Measurements from ENCODE around the gene IRF8. TPM values are rescaled to one million over a fixed set of nuclear protein-coding genes. Genes with fewer than 3 reads are reported as not detected.
A peak's percentile ranks its signal among the peaks of the same experiment; 100 is the strongest.

Gene IRF8
- total RNA-seq, 1 donor from 2014 or later, result 43.1 TPM

DNA sequence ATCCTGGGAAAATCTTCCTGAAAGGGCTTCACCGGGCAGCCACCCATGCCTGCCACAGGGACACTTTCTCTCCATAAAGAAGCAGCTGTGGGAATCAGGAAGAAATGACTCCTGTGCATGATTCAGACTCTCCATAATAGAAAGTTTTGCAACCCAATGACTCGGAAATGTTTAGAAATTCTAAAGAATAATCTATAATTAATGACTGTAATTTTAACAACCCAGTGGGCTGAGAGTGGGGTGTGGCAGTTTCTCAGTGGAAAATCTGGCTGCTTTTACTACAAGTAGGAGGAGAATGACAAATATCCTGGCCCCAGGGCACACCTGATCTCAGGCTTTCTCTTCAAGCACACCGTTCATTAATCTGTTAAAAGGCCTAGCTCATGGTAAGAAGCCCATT, 25.7 kb downstream of the IRF8 start:
- Histone ChIP-seq H3K4me3 (no peak overlapping the region), H3K36me3 (no peaks in the 10 kb centered on the region), H3K4me1 (peaks cover 21% of the 10 kb centered on the region), H3K27me3 (peaks cover 5% of the 10 kb centered on the region), H3K9me3 (no peaks in the 10 kb centered on the region), H3K27ac (no peak overlapping the region)
- TF ChIP-seq, protein P1, sequence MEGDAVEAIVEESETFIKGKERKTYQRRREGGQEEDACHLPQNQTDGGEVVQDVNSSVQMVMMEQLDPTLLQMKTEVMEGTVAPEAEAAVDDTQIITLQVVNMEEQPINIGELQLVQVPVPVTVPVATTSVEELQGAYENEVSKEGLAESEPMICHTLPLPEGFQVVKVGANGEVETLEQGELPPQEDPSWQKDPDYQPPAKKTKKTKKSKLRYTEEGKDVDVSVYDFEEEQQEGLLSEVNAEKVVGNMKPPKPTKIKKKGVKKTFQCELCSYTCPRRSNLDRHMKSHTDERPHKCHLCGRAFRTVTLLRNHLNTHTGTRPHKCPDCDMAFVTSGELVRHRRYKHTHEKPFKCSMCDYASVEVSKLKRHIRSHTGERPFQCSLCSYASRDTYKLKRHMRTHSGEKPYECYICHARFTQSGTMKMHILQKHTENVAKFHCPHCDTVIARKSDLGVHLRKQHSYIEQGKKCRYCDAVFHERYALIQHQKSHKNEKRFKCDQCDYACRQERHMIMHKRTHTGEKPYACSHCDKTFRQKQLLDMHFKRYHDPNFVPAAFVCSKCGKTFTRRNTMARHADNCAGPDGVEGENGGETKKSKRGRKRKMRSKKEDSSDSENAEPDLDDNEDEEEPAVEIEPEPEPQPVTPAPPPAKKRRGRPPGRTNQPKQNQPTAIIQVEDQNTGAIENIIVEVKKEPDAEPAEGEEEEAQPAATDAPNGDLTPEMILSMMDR (IDR thresholded peaks at IDR 0.05), result no peak
- intact Hi-C loops (cut with DNase I), result no loop called here
- ATAC-seq (no peak), DNase-seq (no peak)

DNA sequence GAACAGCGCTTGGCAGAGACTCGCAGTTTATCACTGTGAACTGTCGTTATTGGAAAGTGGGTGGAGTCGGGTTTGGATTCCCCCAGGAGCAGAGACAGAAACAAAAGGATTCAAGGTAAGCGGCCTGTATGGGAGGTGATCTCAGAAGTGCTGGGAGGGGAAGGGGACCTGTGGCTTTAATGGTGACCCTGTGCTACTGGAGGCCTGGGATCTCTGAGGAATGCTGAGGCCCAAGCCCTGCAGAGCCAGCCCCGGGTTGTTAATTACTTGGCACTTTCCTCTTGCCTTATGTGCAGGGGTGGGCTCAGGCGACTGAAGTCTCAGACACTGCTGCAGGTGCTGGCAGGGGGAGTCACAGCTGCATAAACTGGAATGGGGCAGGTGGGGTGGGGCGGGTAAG, 27.4 kb downstream of the IRF8 start:
- intact Hi-C loops (cut with DNase I), result no loop called here
- H3K27me3 ChIP-seq, result peaks cover 5% of the 10 kb centered on the region
- TF ChIP-seq, protein P1 (IDR thresholded peaks at IDR 0.05), result no peak
- ATAC-seq, result no peak
- DNase-seq, result no peak
- peaks cover 21% of the 10 kb centered on the region for H3K4me1 ChIP-seq
- H3K4me3 ChIP-seq, result no peak overlapping the region
- H3K9me3 ChIP-seq, result no peaks in the 10 kb centered on the region
- H3K36me3 ChIP-seq, result no peaks in the 10 kb centered on the region
- H3K27ac ChIP-seq, result no peak overlapping the region

DNA sequence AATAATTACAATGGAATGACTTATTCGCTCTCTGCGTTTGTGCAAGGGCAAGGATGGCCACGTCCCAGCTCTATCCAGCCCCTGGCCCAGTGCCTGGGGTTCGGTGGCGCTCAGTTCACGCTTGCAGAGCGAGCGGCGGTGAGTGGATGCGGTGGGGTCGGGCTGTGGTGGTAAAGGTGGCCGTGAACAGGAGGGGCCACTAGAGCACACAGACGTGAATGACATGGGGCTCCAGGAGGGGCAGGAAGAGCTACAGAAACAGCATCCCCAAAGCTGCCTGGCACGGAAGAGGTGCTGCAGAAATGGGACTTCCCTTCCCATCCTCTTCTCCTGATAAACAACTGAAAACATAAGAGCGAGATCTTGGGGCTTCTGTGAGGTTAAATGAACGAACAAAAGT, 28.4 kb downstream of the IRF8 start:
- TF ChIP-seq, protein P1 (IDR thresholded peaks at IDR 0.05), result no peak
- ATAC-seq (no peak), DNase-seq (no peak)
- no peaks in the 10 kb centered on the region for H3K36me3 ChIP-seq
- H3K9me3 ChIP-seq, result no peaks in the 10 kb centered on the region
- no peak overlapping the region for H3K27ac ChIP-seq
- intact Hi-C loops (cut with DNase I), result no loop called here
- peaks cover 5% of the 10 kb centered on the region for H3K27me3 ChIP-seq
- peaks cover 27% of the 10 kb centered on the region for H3K4me1 ChIP-seq
- H3K4me3 ChIP-seq, result no peak overlapping the region

DNA sequence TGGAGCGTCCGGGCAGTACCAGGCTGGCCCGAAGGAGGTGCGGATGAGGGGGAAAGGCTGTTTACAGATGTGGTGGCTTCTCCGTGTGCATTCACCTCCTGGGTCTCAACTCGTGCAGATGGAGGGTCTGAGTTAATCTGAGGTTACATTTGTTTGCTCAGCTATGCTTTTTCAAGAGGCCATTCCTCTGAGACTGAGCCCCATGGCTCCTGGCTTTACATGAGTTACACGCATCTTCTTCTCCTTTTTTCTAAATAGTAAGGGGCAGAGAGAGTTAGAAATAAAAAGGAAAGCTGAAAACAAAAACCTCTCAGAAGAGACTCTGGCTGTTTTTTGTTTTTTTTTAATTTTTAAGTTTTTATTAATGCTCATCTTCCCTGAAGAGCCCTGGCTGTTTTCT, 29.0 kb downstream of the IRF8 start:
- H3K4me1 ChIP-seq, result peaks cover 27% of the 10 kb centered on the region
- H3K4me3 ChIP-seq, result no peak overlapping the region
- ATAC-seq (no peak), DNase-seq (no peak)
- H3K27ac ChIP-seq, result no peak overlapping the region
- H3K36me3 ChIP-seq, result no peaks in the 10 kb centered on the region
- H3K9me3 ChIP-seq, result no peaks in the 10 kb centered on the region
- TF ChIP-seq, protein P1 (IDR thresholded peaks at IDR 0.05), result no peak
- peaks cover 5% of the 10 kb centered on the region for H3K27me3 ChIP-seq
- intact Hi-C loops (cut with DNase I), result no loop called here

DNA sequence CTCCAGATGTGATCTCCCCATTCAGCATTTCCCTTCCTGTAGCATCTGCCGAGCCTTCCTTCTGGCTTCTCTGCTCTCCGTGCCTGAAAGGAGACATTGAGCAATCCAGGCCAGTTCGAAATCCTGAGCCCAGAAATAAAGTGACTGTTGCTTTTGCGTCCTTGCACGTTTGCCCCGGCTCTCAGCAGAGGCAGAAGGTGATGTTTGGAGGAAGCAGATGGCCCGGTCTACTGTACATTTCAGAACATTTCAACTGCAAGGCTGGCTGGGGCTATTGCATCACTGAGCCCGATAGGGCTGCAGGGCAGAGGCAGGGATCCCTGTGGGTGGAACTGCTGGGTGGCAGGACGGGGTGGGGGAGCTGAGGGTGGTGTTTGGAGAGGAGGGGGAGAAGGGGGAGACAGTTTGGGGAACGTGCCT, 29.4 kb downstream of the IRF8 start:
- Histone ChIP-seq H3K36me3 (no peaks in the 10 kb centered on the region), H3K4me3 (no peak overlapping the region), H3K27ac (no peak overlapping the region), H3K27me3 (peaks cover 5% of the 10 kb centered on the region), H3K9me3 (no peaks in the 10 kb centered on the region), H3K4me1 (peaks cover 27% of the 10 kb centered on the region)
- TF ChIP-seq, protein P1 (IDR thresholded peaks at IDR 0.05), result no peak
- intact Hi-C loops (cut with DNase I), result no loop called here
- peak; percentile 56 for ATAC-seq
- no peak for DNase-seq

DNA sequence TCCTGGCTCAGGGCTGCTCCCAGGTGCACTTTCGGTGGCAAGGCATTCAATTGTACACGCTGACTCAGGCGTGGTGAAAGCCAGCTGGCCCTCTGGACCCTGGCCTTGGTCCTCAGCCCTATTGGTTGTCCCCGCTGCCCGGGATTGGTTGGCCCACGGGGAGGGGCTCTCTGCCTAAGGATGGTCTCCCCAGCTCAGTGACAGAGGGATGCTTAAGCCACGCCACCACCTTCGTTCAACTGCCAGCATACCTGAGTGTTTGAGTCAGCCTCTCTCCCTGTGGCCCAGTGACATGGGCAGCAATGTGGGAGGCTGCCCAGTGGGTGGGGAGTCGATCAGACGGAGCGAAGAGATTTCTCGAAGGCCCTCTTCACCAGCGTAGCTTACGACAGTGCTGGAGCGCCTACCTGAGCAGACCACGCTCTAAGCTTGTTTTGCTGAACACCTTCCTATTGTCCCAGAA, 30.3 kb downstream of the IRF8 start:
- Histone ChIP-seq H3K27me3 (peaks cover 5% of the 10 kb centered on the region), H3K36me3 (no peaks in the 10 kb centered on the region), H3K27ac (no peak overlapping the region), H3K9me3 (no peaks in the 10 kb centered on the region), H3K4me1 (peaks cover 25% of the 10 kb centered on the region), H3K4me3 (no peak overlapping the region)
- intact Hi-C loops (cut with DNase I), result no loop called here
- DNase-seq (no peak), ATAC-seq (peak; percentile 54)
- TF ChIP-seq, protein P1 (IDR thresholded peaks at IDR 0.05), result no peak

Measured in upper lobe of right lung (tissue), 1 donor.